MV-4-11 (cell line): Measurements from ENCODE around the gene ARTN.

Experiments
- DNase-seq: peaks from one replicate; lab custom pipeline; 2025; lab: John Stamatoyannopoulos, UW

The ARTN gene

DNA sequence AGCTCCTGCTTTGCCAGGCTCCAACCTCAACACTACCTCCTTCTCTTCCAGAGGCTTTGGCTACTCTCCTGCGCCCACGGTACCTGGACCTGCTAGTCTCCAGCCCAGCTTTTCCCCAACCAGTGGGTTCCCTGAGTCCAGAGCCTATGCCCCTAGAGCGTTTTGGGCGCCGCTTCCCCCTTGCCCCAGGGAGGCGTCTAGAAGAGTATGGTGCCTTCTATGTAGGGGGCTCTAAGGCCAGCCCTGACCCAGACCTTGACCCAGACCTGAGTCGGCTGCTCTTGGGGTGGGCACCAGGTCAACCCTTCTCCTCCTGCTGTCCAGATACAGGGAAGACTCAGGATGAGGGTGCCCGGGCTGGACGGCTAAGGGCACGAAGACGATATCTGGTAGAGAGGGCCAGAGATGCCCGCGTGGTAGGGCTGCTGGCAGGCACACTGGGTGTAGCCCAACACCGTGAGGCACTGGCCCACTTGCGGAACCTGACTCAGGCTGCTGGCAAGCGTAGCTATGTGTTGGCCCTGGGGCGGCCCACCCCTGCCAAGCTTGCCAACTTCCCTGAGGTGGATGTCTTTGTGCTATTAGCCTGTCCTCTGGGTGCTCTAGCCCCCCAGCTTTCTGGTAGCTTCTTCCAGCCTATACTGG, 37.9 kb downstream of the ARTN start:
- DNase-seq, result no peak

DNA sequence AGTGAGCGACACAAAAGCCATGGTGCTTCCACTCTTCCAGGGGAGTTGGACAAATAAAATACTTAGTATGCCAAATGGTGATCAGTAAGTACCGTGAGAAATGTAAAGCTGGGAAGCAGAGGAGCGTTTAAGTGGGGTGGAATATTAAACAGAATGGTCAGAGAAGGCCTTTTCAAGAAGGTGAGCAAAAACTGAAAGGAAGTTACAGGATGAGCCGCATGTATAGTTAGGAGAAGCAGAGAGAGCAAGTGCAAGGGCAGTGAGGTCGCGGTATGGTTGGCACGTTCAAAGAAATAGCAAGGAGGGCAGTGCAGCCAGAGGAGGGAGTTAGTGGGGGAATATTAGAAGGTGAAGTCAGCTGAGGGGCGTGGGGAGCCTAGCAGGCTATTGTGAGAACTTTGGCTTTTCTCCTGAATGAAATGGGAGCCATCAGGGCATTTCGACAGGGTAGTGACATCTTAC, 40.4 kb downstream of the ARTN start:
- peak; percentile 30 for DNase-seq

DNA sequence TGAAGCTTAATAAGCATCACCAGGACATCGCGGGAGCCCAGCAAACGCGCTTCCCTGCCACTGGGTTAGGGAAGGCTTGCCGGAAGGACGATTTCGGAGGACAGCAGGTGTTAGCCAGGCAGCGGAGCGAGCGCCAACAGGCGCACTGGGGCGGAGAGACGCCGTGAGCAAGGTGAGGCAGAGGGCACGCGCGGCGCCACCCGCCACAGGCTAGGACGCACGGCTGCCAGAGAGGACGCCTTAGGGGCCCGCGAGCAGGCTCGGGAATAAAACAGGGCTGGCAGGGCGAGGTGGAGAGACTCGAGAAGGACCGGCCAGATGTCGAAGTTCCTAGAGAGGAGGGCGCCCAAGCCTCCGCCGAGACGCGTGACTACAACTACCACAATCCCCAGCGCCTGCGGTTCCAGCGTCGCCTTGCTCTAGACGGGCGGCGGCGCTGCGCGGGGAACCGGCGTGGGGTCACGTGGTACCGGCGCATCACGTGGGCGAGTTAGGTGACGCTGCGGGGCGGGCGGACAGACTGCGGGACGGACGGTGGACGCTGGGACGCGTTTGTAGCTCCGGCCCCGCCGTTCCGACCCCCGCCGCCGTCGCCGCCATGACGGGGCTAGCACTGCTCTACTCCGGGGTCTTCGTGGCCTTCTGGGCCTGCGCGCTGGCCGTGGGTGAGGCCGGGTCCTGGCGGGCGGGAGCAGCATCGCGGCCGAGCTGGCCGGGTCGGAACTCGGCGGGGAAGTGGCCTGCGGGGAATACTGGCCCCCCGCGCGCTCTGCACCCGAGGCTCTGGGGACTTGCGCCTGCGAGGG, 41.0 kb downstream of the ARTN start, which contains the start of gene ATP6V0B:
Gene ATP6V0B (plus strand): TSS at position 518 of the 806 bp plus-strand sequence. CDS start 81 bp downstream, at position 599.
- DNase-seq, result peak; percentile 92

DNA sequence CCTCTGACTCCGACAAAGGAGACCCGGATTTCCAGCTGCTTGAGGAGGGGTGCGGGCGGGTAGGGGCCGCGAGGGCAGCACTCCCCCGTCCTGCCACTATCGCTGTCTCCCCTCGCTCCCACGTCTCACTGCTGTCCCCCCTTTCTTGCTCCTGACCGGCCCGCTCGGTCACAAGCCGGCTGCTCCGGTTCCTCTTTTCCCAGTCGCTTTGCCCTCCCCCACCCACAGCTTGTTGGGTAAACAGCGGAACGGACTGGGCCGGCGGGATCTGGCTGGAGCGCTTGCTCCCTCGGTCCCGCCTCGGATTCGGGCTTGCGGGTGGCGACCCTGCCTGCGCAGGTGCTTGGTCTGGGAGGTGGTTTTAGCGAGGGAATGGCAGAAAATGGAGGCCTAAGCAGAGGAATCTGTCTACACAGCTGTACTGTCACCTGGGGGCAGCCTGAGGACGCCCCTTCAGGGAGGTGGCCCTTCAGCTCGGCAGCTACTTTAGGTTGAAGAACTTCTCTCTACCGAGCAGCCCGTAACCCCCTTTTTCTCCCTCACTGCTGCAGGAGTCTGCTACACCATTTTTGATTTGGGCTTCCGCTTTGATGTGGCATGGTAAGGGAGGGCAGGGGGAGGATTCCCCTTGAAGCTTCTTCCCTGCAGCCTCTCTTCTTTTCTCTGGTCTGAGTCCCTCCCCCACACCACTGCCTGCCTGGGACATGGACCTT, 41.8 kb downstream of the ARTN start:
- peak; percentile 71 for DNase-seq

DNA sequence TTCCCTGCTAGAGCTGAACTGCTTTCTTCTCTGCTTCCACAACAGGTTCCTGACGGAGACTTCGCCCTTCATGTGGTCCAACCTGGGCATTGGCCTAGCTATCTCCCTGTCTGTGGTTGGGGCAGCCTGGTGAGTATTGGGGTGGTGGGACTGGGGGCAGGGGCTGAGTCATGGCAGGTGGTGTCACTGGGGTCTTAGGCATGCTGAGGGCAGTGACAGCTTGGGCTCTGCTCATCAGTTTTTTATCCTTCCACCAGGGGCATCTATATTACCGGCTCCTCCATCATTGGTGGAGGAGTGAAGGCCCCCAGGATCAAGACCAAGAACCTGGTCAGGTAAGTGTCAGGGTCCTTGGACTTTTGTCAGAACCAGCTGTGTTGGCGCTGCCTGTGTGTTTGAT, 42.4 kb downstream of the ARTN start:
- DNase-seq, result no peak

DNA sequence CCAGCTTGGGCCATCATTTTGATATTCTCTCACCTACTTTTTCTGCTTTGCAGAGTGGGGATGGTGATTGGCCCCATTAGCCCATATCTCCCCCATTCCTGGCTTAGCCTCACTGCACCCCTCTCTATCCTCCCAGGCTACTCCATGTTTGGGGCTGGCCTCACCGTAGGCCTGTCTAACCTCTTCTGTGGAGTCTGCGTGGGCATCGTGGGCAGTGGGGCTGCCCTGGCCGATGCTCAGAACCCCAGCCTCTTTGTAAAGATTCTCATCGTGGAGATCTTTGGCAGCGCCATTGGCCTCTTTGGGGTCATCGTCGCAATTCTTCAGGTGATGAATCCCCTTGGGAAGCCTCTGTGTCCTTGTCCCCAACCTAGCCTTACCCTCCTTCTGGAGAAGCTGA, 43.3 kb downstream of the ARTN start:
- DNase-seq, result no peak

DNA sequence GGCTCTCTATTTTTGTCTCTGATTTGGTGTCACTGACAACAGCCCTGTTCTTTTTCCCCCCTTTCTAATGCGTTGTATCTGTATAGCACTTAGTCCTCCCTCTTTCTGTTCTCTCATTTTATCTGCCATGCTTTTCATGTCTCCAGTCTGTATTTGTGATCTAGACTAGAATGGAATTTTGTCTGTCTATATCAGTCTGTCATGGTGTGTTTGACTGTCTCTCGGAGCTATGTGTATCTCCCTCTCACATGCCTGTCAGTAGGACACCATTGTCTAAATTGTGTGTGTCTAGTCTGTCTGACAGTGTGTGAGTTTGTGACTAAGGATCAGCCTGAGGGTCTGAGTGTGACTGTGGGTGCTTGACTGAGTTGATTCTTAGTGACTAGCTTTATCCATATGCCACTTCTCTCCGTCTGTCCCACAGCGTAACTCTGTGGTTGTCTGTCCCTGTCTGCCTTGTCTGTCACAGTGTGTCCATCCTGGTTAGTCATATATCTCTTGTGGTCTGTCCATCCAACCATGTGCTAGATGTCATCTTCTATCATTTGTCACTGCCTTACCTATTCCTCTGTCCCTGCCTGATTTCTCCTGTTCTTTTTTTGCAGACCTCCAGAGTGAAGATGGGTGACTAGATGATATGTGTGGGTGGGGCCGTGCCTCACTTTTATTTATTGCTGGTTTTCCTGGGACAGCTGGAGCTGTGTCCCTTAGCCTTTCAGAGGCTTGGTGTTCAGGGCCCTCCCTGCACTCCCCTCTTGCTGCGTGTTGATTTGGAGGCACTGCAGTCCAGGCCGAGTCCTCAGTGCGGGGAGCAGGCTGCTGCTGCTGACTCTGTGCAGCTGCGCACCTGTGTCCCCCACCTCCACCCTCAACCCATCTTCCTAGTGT, 44.0 kb downstream of the ARTN start:
- DNase-seq, result peak; percentile 29

DNA sequence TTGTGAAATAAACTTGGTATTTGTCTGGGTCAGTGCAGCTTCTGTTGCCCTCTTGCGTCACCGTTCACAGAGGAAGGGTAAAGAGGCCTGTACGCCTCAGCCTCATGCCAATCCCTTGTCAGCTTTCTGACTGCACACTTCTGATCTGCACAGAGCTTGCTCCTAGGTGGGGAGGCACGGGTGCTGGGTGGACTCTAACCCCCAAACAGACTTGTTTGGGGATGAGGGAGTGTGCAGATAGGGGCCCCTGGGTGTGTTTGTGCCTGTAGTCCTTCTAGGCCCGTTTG, 44.6 kb downstream of the ARTN start:
- DNase-seq, result peak; percentile 32

DNA sequence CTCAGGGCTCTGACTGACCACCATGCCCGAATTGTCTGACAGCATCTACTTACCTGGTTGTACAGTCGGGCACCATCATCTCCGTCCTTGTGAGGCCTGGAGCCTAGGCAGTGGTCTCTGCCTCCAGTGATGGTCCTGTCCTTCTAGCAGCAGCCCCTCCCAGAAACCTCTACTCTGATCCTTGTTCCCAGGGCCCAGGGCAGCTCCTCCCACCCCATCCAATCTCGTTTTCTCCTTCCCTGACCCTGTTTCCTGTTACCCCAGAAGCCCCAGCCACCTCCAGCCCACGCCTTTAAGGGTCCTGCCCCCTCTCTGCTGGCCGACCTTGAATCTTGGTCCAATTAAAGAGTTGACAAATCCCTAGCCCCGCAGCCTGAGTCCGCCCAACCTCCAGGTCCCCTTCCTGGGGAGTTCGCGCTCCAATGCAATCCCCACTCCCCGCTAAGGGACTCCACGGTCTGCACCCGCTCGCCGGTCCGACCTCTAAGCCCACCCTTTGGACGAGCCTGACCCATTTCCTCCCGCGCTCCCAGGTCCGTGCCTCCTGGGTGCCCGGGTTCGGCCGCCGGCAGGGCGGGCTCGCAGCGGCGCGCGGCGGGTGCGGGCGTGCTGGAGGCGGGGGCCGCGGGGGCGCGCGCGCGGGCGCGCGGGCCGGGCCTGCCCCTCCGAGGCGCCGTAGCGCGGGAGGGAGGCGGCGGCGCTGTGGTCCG, 45.1 kb downstream of the ARTN start, which contains the start of gene B4GALT2:
Gene B4GALT2 (plus strand): TSS at position 660 of the 710 bp plus-strand sequence. CDS start 1,951 bp downstream, outside the sequence.
- DNase-seq, result peak; percentile 22

DNA sequence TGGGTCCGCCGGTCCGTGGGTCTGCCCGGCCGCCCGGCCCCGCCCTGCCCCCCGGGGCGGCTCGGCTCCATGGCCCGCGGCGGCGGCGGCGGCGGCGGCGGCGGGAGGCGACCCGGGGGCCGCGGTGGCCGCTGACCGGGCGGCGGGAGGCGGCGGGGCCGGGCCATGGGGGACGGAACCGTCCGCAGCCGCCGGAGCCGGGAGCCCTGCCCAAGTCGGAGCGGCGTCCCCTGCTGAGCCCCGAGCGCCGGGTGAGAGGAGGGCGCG, 45.6 kb downstream of the ARTN start:
- DNase-seq, result no peak

DNA sequence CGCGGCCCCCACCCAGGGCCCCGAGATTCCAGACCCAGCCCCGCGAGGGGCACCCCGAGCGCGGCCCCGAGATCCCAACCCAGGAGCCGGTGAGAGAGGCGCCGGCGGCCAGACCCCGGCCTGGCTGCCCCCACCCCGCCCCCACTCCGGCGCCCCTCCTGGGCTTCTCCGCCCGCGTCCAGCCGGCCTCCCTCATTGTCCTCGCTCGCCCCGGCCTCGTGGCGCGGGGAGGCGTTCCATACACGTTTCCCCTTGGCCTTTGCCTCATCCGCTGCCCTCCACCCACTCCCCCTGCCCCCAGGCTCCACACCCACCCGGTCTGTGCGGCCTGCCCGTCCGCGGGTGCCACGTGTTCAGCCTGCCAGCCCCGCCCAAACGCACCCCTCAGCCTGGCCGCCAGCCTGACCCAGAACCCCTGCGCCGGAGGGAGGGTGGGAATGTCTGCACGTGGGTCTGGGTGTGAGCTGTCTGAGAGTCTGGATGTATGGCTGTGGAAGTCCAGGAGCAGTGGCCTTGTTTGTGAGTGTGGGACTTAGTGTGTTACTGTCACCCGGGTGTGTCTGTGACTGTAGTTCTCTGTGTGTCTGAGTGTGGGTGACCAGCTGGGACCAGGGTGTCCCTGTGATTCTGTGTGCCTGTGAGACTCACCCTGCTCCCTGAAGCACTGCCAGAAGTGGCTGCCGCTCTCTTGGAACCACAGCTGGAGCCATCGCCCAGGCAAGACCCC, 46.1 kb downstream of the ARTN start:
- no peak for DNase-seq

DNA sequence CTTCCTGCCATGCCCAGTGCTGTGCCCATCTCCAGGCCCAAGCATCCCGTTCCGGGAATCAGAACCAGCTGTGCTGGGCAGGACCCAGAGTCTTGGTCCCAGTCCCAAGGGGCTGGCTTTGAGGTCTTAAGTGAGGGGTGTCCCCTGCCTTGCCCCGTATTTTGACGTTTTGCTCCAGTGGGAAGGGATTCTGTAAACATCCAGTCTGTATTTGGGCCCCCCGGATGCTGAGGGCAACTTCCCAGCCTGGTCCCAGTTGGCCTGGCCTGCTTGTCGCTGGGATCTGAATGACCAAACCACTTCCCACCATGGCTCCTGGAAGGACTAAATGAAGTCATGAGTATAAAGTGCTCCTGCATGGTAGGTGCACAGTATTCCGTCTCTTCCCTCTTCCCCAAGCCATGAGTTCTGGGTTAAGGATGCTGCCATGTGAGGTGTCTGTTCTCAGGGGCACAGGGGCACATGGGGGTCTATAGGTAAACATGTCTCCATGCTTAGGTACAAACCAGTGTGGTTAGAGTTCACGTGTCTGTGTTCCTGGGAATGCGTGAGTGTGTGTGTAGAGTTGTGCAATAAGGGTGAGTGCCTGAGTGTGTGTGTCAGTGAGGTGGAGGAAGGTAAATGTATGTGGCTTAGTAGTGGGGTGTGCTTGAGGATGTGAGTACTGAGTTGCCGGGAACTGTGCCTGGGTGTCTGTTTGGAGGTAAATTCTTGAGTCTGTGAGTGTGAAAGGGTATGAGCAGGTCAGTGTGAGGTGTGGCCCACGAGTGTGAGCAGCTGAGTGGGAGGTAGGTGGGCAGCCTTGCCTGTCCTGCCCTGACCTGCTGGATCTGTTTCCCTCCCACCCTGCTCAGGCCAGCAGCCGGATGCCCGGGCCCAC, 46.9 kb downstream of the ARTN start:
- DNase-seq, result no peak

DNA sequence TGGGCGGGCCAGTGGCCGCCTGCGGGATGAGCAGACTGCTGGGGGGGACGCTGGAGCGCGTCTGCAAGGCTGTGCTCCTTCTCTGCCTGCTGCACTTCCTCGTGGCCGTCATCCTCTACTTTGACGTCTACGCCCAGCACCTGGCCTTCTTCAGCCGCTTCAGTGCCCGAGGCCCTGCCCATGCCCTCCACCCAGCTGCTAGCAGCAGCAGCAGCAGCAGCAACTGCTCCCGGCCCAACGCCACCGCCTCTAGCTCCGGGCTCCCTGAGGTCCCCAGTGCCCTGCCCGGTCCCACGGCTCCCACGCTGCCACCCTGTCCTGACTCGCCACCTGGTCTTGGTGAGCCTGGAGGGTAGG, 47.5 kb downstream of the ARTN start:
- DNase-seq, result no peak

DNA sequence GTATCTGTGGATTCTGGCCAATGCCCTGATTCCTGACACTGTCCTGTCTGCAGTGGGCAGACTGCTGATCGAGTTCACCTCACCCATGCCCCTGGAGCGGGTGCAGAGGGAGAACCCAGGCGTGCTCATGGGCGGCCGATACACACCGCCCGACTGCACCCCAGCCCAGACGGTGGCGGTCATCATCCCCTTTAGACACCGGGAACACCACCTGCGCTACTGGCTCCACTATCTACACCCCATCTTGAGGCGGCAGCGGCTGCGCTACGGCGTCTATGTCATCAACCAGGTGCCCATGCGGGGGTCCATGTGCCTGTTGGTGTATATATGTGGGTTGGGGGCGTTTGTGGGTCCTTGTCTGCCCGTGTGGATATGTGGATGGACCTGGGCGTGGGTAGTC, 48.0 kb downstream of the ARTN start:
- DNase-seq, result no peak

DNA sequence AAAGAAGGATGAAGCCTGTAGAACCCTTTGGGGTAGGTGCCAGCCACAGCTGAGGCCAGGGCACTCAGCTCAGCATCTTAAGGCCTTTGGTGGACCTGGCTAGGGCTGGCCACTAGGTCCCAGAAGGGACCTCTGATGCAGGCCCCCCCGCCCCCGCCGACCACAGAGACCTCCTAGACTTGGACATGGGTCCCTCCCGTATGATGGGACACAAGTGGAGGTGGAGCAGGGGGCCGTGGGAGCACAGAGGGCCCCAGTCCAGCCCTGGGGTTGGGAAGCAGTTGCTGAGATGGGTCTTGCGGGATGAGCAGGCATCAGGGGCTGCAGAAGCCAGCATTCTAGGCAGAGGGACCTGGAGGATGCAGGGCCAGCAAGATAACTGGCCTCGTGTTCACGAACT, 48.6 kb downstream of the ARTN start:
- DNase-seq, result no peak

DNA sequence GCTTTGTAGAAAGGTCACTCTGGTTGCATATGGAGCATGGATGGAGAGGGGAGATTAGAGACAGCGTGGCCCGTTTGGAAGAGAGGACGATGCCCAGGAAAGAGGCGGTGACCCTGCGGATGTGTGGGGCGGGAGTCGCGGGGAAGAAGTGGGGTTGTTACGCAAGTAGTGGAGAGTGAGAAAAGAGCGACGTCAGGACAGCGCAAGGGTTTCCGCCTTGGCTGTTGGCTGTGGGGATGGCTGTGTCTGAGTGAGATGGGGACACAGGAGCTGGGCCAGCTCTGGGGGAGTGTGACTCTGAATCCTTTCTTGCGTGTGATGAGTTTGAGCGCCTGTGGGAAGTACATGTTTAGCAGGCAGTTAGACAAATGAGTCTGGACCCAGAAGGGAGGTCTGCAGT, 49.2 kb downstream of the ARTN start:
- peak; percentile 56 for DNase-seq

DNA sequence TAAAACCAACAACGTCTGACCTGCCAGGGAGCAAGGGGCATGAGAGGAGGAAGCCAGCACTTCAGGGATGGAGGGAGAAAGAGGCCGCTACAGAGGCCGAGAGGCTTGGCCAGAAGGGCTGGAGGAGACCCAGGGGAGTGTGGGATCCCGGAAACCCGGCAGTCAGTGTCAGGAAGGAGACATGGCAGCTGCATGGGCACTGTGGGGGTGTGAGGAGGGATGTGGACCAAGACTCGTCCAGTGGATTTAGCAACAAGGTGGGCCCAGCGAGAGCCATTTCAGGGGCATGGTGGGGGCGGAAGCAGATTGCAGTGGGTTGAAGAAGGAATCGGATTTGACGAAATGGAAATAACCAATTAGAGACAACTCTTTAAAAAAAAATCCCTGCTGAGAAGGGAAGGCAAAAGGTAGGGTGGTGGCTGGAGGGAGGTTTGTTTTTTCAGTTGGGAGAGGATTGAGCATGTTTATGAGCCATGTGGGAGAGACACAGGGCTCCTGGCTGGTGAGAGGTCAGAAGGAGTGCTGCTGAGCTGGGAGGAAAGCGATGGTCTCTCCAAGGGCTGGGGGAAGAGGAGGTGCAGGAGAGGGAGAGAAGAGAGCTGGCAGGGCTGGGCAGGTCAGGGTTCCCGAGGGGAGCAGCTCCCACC, 49.8 kb downstream of the ARTN start:
- no peak for DNase-seq

DNA sequence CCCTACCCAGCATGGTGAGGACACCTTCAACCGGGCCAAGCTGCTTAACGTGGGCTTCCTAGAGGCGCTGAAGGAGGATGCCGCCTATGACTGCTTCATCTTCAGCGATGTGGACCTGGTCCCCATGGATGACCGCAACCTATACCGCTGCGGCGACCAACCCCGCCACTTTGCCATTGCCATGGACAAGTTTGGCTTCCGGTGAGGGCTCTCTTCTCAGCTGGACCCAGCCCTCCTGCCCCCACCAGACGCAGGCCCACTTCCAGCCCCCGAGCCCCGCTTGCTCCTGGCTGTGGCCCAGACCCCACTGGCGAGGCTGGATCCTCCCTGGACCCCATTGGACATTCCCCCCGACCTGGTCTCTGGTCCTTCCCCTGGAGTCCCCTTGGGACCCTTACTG, 51.3 kb downstream of the ARTN start:
- no peak for DNase-seq

DNA sequence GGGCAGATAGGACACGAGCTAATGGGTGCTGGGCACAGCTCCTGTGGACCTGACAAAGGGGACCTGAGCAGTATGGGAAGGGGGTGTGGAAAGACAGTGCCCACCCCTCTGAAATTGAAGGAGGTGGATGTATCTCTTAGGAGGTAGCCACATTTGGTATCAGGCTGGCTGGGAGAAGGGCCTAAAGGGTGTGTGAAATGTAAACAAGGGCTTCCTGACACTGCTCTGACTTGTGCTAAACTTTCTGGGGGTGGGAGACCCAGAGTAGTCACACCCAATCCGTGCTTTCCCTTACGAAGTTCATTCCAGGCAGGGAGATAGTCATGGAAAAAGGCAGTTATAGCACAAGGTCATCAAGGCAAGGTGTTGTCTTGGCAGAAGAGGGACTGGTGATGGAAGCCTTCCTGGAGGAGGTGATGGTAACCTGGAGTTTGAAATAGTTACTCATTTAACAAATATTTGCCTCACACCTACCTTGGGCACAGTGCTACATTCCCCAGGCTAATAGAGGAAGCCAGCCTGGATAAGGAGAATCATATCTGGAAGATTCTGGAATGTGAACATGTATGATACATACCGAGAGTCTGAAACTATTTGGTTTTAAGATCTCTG, 52.5 kb downstream of the ARTN start:
- no peak for DNase-seq
